ENCODE data around the gene GABRB3. TPM values are rescaled to one million over a fixed set of nuclear protein-coding genes. Genes with fewer than 3 reads are reported as not detected.
"Not testable (repeated sequence)": the region's sequence is repeated elsewhere in the genome, so short reads cannot be mapped to it uniquely, and the experiment has no call there.

GABRB3 gene
- total RNA-seq, 1 donor from 2014 or later = 8.8 TPM

GRCh38 chr15:26720546-26720945 lies 52.3 kb downstream of the GABRB3 start:
- H3K36me3 ChIP-seq = no peaks in the 10 kb centered on the region
- H3K4me3 ChIP-seq = no peak overlapping the region
- peaks cover 2% of the 10 kb centered on the region for H3K27me3 Mint-ChIP-seq (ENCODE audit: insufficient read depth, low read depth)
- no peak overlapping the region for H2AFZ ChIP-seq (replicated peaks)
- no peak overlapping the region for H3K4me3 Mint-ChIP-seq
- H3K27ac Mint-ChIP-seq = no peak overlapping the region
- peaks cover 6% of the 10 kb centered on the region for H3K36me3 Mint-ChIP-seq
- no peak for DNase-seq (ENCODE audit: low spot score)
- H3K27ac ChIP-seq = no peak overlapping the region
- H3K27me3 ChIP-seq = no peaks in the 10 kb centered on the region
- H3K4me1 ChIP-seq = peaks cover 24% of the 10 kb centered on the region
- H3K9me3 Mint-ChIP-seq = peaks cover 9% of the 10 kb centered on the region
- peaks cover 3% of the 10 kb centered on the region for H3K4me1 Mint-ChIP-seq
- no peaks in the 10 kb centered on the region for H3K9me3 ChIP-seq (ENCODE audit: low read depth)
- H3K79me2 ChIP-seq (ENCODE audit: low read depth) = no peaks in the 10 kb centered on the region
- H4K20me1 ChIP-seq (ENCODE audit: low read depth) = no peaks in the 10 kb centered on the region
- H3F3A ChIP-seq (ENCODE audit: low read depth) = peaks cover 14% of the 10 kb centered on the region
- H3K9ac ChIP-seq = no peak overlapping the region
- peak overlapping the region; percentile 35 for H3K4me2 ChIP-seq
- TF ChIP-seq EZH2phosphoT487 (IDR thresholded peaks at IDR 0.05) (no peak), EZH2 (IDR thresholded peaks at IDR 0.05) (no peak)
- TF ChIP-seq, protein P1, sequence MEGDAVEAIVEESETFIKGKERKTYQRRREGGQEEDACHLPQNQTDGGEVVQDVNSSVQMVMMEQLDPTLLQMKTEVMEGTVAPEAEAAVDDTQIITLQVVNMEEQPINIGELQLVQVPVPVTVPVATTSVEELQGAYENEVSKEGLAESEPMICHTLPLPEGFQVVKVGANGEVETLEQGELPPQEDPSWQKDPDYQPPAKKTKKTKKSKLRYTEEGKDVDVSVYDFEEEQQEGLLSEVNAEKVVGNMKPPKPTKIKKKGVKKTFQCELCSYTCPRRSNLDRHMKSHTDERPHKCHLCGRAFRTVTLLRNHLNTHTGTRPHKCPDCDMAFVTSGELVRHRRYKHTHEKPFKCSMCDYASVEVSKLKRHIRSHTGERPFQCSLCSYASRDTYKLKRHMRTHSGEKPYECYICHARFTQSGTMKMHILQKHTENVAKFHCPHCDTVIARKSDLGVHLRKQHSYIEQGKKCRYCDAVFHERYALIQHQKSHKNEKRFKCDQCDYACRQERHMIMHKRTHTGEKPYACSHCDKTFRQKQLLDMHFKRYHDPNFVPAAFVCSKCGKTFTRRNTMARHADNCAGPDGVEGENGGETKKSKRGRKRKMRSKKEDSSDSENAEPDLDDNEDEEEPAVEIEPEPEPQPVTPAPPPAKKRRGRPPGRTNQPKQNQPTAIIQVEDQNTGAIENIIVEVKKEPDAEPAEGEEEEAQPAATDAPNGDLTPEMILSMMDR (IDR thresholded peaks at IDR 0.05) = no peak

DNA sequence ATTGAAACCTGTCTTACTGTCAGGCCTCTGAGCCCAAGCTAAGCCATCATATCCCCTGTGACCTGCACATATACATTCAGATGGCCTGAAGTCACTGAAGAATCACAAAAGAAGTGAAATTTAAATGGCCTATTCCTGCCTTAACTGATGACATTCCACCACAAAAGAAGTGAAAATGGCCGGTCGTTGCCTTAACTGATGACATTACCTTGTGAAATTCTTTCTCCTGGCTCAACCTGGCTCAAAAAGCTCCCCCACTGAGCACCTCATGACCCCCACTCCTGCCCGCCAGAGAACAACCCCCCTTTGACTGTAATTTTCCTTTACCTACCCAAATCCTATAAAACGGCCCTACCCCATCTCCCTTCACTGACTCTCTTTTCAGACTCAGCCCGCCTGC lies 53.0 kb downstream of the GABRB3 start:
- not testable (repeated sequence) for H3K9ac ChIP-seq; DNase-seq (ENCODE audit: low spot score); H3K36me3 Mint-ChIP-seq

DNA sequence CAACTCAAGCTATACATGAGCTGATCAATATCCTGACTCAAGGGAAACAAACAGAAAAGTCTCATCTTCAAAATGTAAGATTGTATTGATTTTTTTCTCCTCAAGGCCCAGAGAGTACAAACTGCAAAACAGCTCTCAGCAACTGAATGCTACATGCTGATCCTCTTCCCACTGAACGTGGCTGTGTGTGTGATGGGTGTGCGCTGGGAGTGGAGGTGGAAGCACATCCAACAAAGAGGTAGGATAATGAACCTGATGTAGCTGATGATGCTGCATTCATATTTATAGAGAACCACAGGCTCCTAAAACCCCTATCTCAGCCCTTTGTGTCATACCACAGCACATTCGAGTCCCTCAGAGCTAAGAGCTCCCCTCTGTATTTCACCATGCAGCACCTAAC lies 56.8 kb downstream of the GABRB3 start:
- H3K27ac Mint-ChIP-seq = no peak overlapping the region
- no peak overlapping the region for H3K4me3 Mint-ChIP-seq
- Histone ChIP-seq H3K4me3 (no peak overlapping the region), H3K27me3 (no peaks in the 10 kb centered on the region), H3F3A (ENCODE audit: low read depth) (peaks cover 8% of the 10 kb centered on the region), H3K9me3 (ENCODE audit: low read depth) (no peaks in the 10 kb centered on the region), H3K4me1 (peaks cover 22% of the 10 kb centered on the region), H3K27ac (no peak overlapping the region), H3K9ac (no peak overlapping the region), H2AFZ (replicated peaks) (no peak overlapping the region), H4K20me1 (ENCODE audit: low read depth) (no peaks in the 10 kb centered on the region), H3K36me3 (no peaks in the 10 kb centered on the region), H3K4me2 (no peak overlapping the region), H3K79me2 (ENCODE audit: low read depth) (no peaks in the 10 kb centered on the region)
- H3K4me1 Mint-ChIP-seq = peaks cover 13% of the 10 kb centered on the region
- TF ChIP-seq, protein P1 (IDR thresholded peaks at IDR 0.05) = no peak
- TF ChIP-seq EZH2phosphoT487 (IDR thresholded peaks at IDR 0.05) (no peak), EZH2 (IDR thresholded peaks at IDR 0.05) (no peak)
- peaks cover 6% of the 10 kb centered on the region for H3K36me3 Mint-ChIP-seq
- H3K27me3 Mint-ChIP-seq (ENCODE audit: insufficient read depth, low read depth) = no peaks in the 10 kb centered on the region
- DNase-seq (ENCODE audit: low spot score) = no peak
- peaks cover 11% of the 10 kb centered on the region for H3K9me3 Mint-ChIP-seq

More for the DNA sequence above, 53.0 kb downstream of the GABRB3 start:
- H3K27me3 Mint-ChIP-seq (ENCODE audit: insufficient read depth, low read depth); H3K9me3 Mint-ChIP-seq; H3K4me3 ChIP-seq; H3K36me3 ChIP-seq; H2AFZ ChIP-seq (replicated peaks); H3K27ac Mint-ChIP-seq; H3K27ac ChIP-seq; H3K79me2 ChIP-seq (ENCODE audit: low read depth); H3K27me3 ChIP-seq; H4K20me1 ChIP-seq (ENCODE audit: low read depth); H3K4me1 Mint-ChIP-seq; H3K4me3 Mint-ChIP-seq; H3K9me3 ChIP-seq (ENCODE audit: low read depth): not testable (repeated sequence)
- Histone ChIP-seq H3F3A (ENCODE audit: low read depth) (peaks cover 14% of the 10 kb centered on the region), H3K4me2 (peak overlapping the region; percentile 35), H3K4me1 (peaks cover 24% of the 10 kb centered on the region)

- Histone ChIP-seq H3K4me3 (no peak overlapping the region), H4K20me1 (ENCODE audit: low read depth) (no peaks in the 10 kb centered on the region), H3F3A (ENCODE audit: low read depth) (no peaks in the 10 kb centered on the region), H3K9me3 (ENCODE audit: low read depth) (no peaks in the 10 kb centered on the region), H3K27ac (no peak overlapping the region), H3K4me2 (no peak overlapping the region), H2AFZ (replicated peaks) (no peak overlapping the region), H3K79me2 (ENCODE audit: low read depth) (no peaks in the 10 kb centered on the region), H3K4me1 (peaks cover 13% of the 10 kb centered on the region), H3K27me3 (no peaks in the 10 kb centered on the region), H3K36me3 (no peaks in the 10 kb centered on the region), H3K9ac (no peak overlapping the region)
- TF ChIP-seq, protein P1 (IDR thresholded peaks at IDR 0.05) = no peak
- TF ChIP-seq EZH2phosphoT487 (IDR thresholded peaks at IDR 0.05) (no peak), EZH2 (IDR thresholded peaks at IDR 0.05) (no peak)
- Mint-ChIP-seq H3K4me3 (no peak overlapping the region), H3K27ac (no peak overlapping the region), H3K9me3 (peaks cover 10% of the 10 kb centered on the region), H3K27me3 (ENCODE audit: insufficient read depth, low read depth) (no peaks in the 10 kb centered on the region), H3K4me1 (peaks cover 14% of the 10 kb centered on the region), H3K36me3 (peaks cover 6% of the 10 kb centered on the region)
- DNase-seq (ENCODE audit: low spot score) = no peak
Measured at GRCh38 chr15:26713498-26713897, 59.4 kb downstream of the GABRB3 start.

All from neural progenitor cell (in vitro differentiated cells).